T-helper 1 cell (primary cell): ENCODE results near the gene NLRC5.
A peak's percentile ranks its signal among the peaks of the same experiment; 100 is the strongest.
"Not testable (repeated sequence)": the region's sequence is repeated elsewhere in the genome, so short reads cannot be mapped to it uniquely, and the experiment has no call there.

ENCODE experiments used
- DNase-seq, 5 donors: peaks; one replicate each; pipeline ENCODE4 v3.0.0-alpha.2; 2012 to 2020

Gene NLRC5

GRCh38 chr16:56982695-56983094, 6.7 kb upstream of the NLRC5 start:
- DNase-seq: no peak

- DNase-seq: no peak
Observed at GRCh38 chr16:56983211-56983751, 6.1 kb upstream of the NLRC5 start.

- DNase-seq: no peak
Observed at GRCh38 chr16:56984639-56985038, 4.7 kb upstream of the NLRC5 start.

GRCh38 chr16:56985288-56985961, 3.9 kb upstream of the NLRC5 start:
- DNase-seq: no peak

- no peak for DNase-seq
Observed at GRCh38 chr16:56985962-56986360, 3.4 kb upstream of the NLRC5 start.

- DNase-seq: no peak
Observed at GRCh38 chr16:56986361-56986760, 3.0 kb upstream of the NLRC5 start.

GRCh38 chr16:56986908-56987307, 2.4 kb upstream of the NLRC5 start:
- DNase-seq: not testable (repeated sequence)

- no peak for DNase-seq
Observed at GRCh38 chr16:56987692-56988091, 1.7 kb upstream of the NLRC5 start.

GRCh38 chr16:56988161-56988947, 1.0 kb upstream of the NLRC5 start:
- DNase-seq: no peak

- no peak for DNase-seq
Observed at GRCh38 chr16:56989988-56990387, 631 bp downstream of the NLRC5 start.

GRCh38 chr16:56990407-56991286, 1.3 kb downstream of the NLRC5 start:
- DNase-seq: peak in 1 of 5 donors; percentile 50

GRCh38 chr16:56992431-56992830, 3.1 kb downstream of the NLRC5 start:
- DNase-seq: not testable (repeated sequence)

GRCh38 chr16:56993204-56993603, 3.8 kb downstream of the NLRC5 start:
- no peak for DNase-seq

GRCh38 chr16:56994311-56994710, 5.0 kb downstream of the NLRC5 start:
- no peak for DNase-seq

- no peak for DNase-seq
Observed at GRCh38 chr16:56995136-56995805, 5.9 kb downstream of the NLRC5 start.

GRCh38 chr16:56997264-56997663, 7.9 kb downstream of the NLRC5 start:
- DNase-seq: no peak

GRCh38 chr16:56997931-56998330, 8.6 kb downstream of the NLRC5 start:
- DNase-seq: no peak

- DNase-seq: no peak
Observed at GRCh38 chr16:56998352-56998751, 9.0 kb downstream of the NLRC5 start.

GRCh38 chr16:56998861-56999260, 9.5 kb downstream of the NLRC5 start:
- no peak for DNase-seq

- DNase-seq: peak in 3 of 5 donors; percentile 31 to 43 (median 37)
Observed at GRCh38 chr16:56999409-57000270, 10.3 kb downstream of the NLRC5 start.

GRCh38 chr16:57000271-57001025, 11.1 kb downstream of the NLRC5 start:
- peak in 1 of 5 donors; percentile 63 for DNase-seq
